ENCODE data around the gene CFAP97D2. TPM values are rescaled to one million over a fixed set of nuclear protein-coding genes. Genes with fewer than 3 reads are reported as not detected.

Gene CFAP97D2
- total RNA-seq, 1 experiment from 2014 or later, result not detected

- CTCF ChIA-PET, result interaction anchor here (0.7 to 2.5 kb wide), 3 partner anchors 18 to 98 kb away, joined by 3 to 8 read pairs (median 3); no protein-coding TSS in a partner anchor
- Mint-ChIP-seq H3K27ac (peak overlapping the region; percentile 46; the same call in 1 of the 2 replicates), H3K9me3 (no peaks in the 10 kb centered on the region), H3K36me3 (no peaks in the 10 kb centered on the region), H3K4me1 (peaks cover 54% of the 10 kb centered on the region), H3K4me3 (peak overlapping the region; percentile 93), H3K27me3 (ENCODE audit: low read depth) (peaks cover 10% of the 10 kb centered on the region)
- DNase-seq (ENCODE audit: low spot score) (no peak), ATAC-seq (no peak)
- POLR2A ChIA-PET, result interaction anchor here (0.6 kb wide), 1 partner anchor 14 kb away, joined by 3 read pairs; no protein-coding TSS in a partner anchor
- no peak for TF ChIP-seq ZNF138 (CRISPR knock-in tag; conservative IDR thresholded peaks at IDR 0.05)
- TF ChIP-seq NR2C2 (CRISPR knock-in tag; IDR thresholded peaks at IDR 0.05), result no peak
- TF ChIP-seq STAT6 (CRISPR knock-in tag; conservative IDR thresholded peaks at IDR 0.05; ENCODE audit: low read depth), result no peak
- TF ChIP-seq RELA (CRISPR knock-in tag; IDR thresholded peaks at IDR 0.05; ENCODE audit: borderline replicate concordance), result no peak
- TF ChIP-seq ZMAT4 (CRISPR knock-in tag; IDR thresholded peaks at IDR 0.05), result no peak
- TF ChIP-seq SP1 (CRISPR knock-in tag; conservative IDR thresholded peaks at IDR 0.05), result 0 out of 2 replicates have a peak, but pooled peaks have one; percentile 10
Observed at GRCh38 chr13:114130837-114131582, 48.0 kb upstream of the CFAP97D2 start.

GRCh38 chr13:114131583-114132418 lies 47.3 kb upstream of the CFAP97D2 start:
- CTCF ChIA-PET, result interaction anchor here (0.7 to 2.5 kb wide), 3 partner anchors 19 to 97 kb away, joined by 3 to 8 read pairs (median 3); no protein-coding TSS in a partner anchor
- Mint-ChIP-seq H3K9me3 (no peaks in the 10 kb centered on the region), H3K27ac (peak overlapping the region; percentile 46; the same call in 1 of the 2 replicates), H3K4me3 (peak overlapping the region; percentile 93), H3K36me3 (no peaks in the 10 kb centered on the region), H3K4me1 (peaks cover 53% of the 10 kb centered on the region), H3K27me3 (ENCODE audit: low read depth) (peaks cover 10% of the 10 kb centered on the region)
- ATAC-seq (peak; percentile 13), DNase-seq (ENCODE audit: low spot score) (no peak)
- TF ChIP-seq FOXP1 (CRISPR knock-in tag; IDR thresholded peaks at IDR 0.05; ENCODE audit: borderline replicate concordance), result peak; percentile 40; the same call in 1 of the 2 replicates
- TF ChIP-seq HMGXB4 (CRISPR knock-in tag; IDR thresholded peaks at IDR 0.05), result peak; percentile 65; the same call in 1 of the 2 replicates
- TF ChIP-seq ZBTB43 (CRISPR knock-in tag; IDR thresholded peaks at IDR 0.05), result 0 out of 2 replicates have a peak, but pooled peaks have one; percentile 66
- 0 out of 2 replicates have a peak, but pooled peaks have one; percentile 21 for TF ChIP-seq ATF1 (CRISPR knock-in tag; IDR thresholded peaks at IDR 0.05)
- 0 out of 2 replicates have a peak, but pooled peaks have one; percentile 30 for TF ChIP-seq TCF7 (CRISPR knock-in tag; IDR thresholded peaks at IDR 0.05; ENCODE audit: low read depth)
- TF ChIP-seq ETV6 (CRISPR knock-in tag; IDR thresholded peaks at IDR 0.05), result peak; percentile 65; the same call in 1 of the 2 replicates
- TF ChIP-seq FOXJ3 (CRISPR knock-in tag; IDR thresholded peaks at IDR 0.05; ENCODE audit: borderline replicate concordance), result no peak
- no peak for TF ChIP-seq ZNF671 (CRISPR knock-in tag; IDR thresholded peaks at IDR 0.05)
- no peak for TF ChIP-seq ZNF138 (CRISPR knock-in tag; conservative IDR thresholded peaks at IDR 0.05)
- TF ChIP-seq USF2 (CRISPR knock-in tag; IDR thresholded peaks at IDR 0.05), result no peak
- POLR2A ChIA-PET, result interaction anchor here (0.6 kb wide), 1 partner anchor 13 kb away, joined by 3 read pairs; no protein-coding TSS in a partner anchor

All from WTC11 (cell line).